HCT116 (cell line): ENCODE data around the gene PRR14. TPM values are rescaled to one million over a fixed set of nuclear protein-coding genes. Genes with fewer than 3 reads are reported as not detected.

Source experiments
- ATAC-seq: fragments of 200-7000 bp; cut with Tn5 transposase; 2 replicates; pipeline ENCODE4 v1.9.1; 2020; ENCODE audit warnings: mild to moderate bottlenecking, moderate library complexity
- BruUV-seq: library from RNA; stranded (reverse); fragments of 400-500 nt; replicated peaks from 2 replicates; lab custom pipeline; 2021; lab: Mats Ljungman, UMichigan
- CTCF ChIA-PET: fragments of 300-600 bp; sonication (Branson Sonifier 250); formaldehyde crosslinking; loops from one replicate; lab custom pipeline; 2021; ENCODE audit warnings: antibody characterized with exemption; lab: Charles Lee
- POLR2A ChIA-PET: fragments of 300-600, 350-600 bp; sonication (Branson Sonifier 250); formaldehyde crosslinking; loops from one replicate; lab custom pipeline; 2021; ENCODE audit warnings: antibody characterized with exemption; lab: Charles Lee
- RAD21 ChIA-PET, 2 experiments: fragments of 300-600 bp; sonication (Branson Sonifier 250); formaldehyde crosslinking; loops; one replicate each; lab custom pipeline; 2023; ENCODE audit warnings: low total read pairs in 2 of 2; ENCODE audit not compliant: uncharacterized antibody in 2 of 2, unreplicated experiment in 2 of 2, low non-redundant PET in 1 of 2; lab: Charles Lee
- DNase-seq: peaks from one replicate; pipeline ENCODE4 v3.0.0-alpha.2; 2010; ENCODE audit warnings: low read depth, low spot score
- H2AFZ ChIP-seq: fragments of 200-600 bp; shearing (Covaris generic), sonication (generic); 2 replicates; pipeline ENCODE4 v1.6.1; 2017; ENCODE audit warnings: low read depth, mixed run types, mixed read lengths, antibody characterized with exemption, low read length; ENCODE audit not compliant: poor library complexity, severe bottlenecking
- H3K27ac ChIP-seq: 2 replicates; pipeline ENCODE4 v1.5.1; 2012; ENCODE audit warnings: low read depth, low read length
- H3K27me3 ChIP-seq: fragments of 200-600 bp; sonication (generic); 2 replicates; pipeline ENCODE4 v1.6.1; 2016; ENCODE audit warnings: mixed run types, low read length, mixed read lengths; ENCODE audit not compliant: insufficient read depth
- H3K36me3 ChIP-seq, 2 experiments: fragments of 200-500 bp in 1 of 2; fragments of 200-600 bp in 1 of 2; sonication (Bioruptor generic) in 1 of 2; sonication (generic) in 1 of 2; 2 replicates each; pipeline versions ENCODE4 v1.5.1 to v1.6.1; 2014 to 2016; ENCODE audit warnings: low read length in 2 of 2, inconsistent platforms in 1 of 2, mixed read lengths in 1 of 2, mixed run types in 1 of 2; ENCODE audit not compliant: insufficient read depth in 2 of 2, control insufficient read depth in 1 of 2
- H3K4me1 ChIP-seq, 2 experiments: fragments of 200-600 bp in 1 of 2; sonication (generic) in 1 of 2; 2 replicates each; pipeline versions ENCODE4 v1.5.1 to v1.6.1; 2012 to 2017; ENCODE audit warnings: low read length in 2 of 2, inconsistent platforms in 1 of 2, mild to moderate bottlenecking in 1 of 2, mixed read lengths in 1 of 2, mixed run types in 1 of 2, moderate library complexity in 1 of 2; ENCODE audit not compliant: insufficient read depth in 2 of 2, control insufficient read depth in 1 of 2
- H3K4me2 ChIP-seq: fragments of 200-600 bp; sonication (generic); 2 replicates; pipeline ENCODE4 v1.6.1; 2017; ENCODE audit warnings: mixed run types, low read length, mixed read lengths
- H3K4me3 ChIP-seq, 2 experiments: fragments of 200-600 bp in 1 of 2; sonication (generic) in 1 of 2; replicated peaks in 1 of 2; 2 replicates each; pipeline ENCODE4 v1.5.1; 2011 to 2016; ENCODE audit warnings: low read length in 2 of 2, control low read depth in 1 of 2, low read depth in 1 of 2, mild to moderate bottlenecking in 1 of 2, mixed read lengths in 1 of 2, mixed run types in 1 of 2
- H3K79me2 ChIP-seq: fragments of 200-600 bp; sonication (generic); 2 replicates; pipeline ENCODE4 v1.6.1; 2017; ENCODE audit warnings: mild to moderate bottlenecking, mixed run types, low read length, moderate library complexity, mixed read lengths; ENCODE audit not compliant: insufficient read depth
- H3K9ac ChIP-seq: fragments of 200-600 bp; sonication (generic); 2 replicates; pipeline ENCODE4 v1.6.1; 2016; ENCODE audit warnings: low read length, mixed read lengths
- H3K9me2 ChIP-seq: fragments of 200-600 bp; sonication (generic), shearing (Covaris generic); 2 replicates; pipeline ENCODE4 v1.6.1; 2017; ENCODE audit warnings: mixed run types, mild to moderate bottlenecking, moderate library complexity; ENCODE audit not compliant: insufficient read depth
- H3K9me3 ChIP-seq, 2 experiments: fragments of 200-500 bp in 1 of 2; fragments of 200-600 bp in 1 of 2; sonication (Bioruptor generic) in 1 of 2; sonication (generic) in 1 of 2; 2 replicates each; pipeline ENCODE4 v1.6.1; 2014 to 2017; ENCODE audit warnings: low read length in 2 of 2, mixed read lengths in 2 of 2, inconsistent platforms in 1 of 2, low read depth in 1 of 2, mild to moderate bottlenecking in 1 of 2, mixed run types in 1 of 2, moderate library complexity in 1 of 2; ENCODE audit not compliant: control insufficient read depth in 1 of 2, insufficient read depth in 1 of 2
- H4K20me1 ChIP-seq: fragments of 200-600 bp; sonication (generic), shearing (Covaris generic); 2 replicates; pipeline ENCODE4 v1.6.1; 2017; ENCODE audit warnings: mixed run types, mild to moderate bottlenecking, moderate library complexity; ENCODE audit not compliant: insufficient read depth
- CBX3 ChIP-seq: IDR thresholded peaks from 2 replicates; pipeline ENCODE4 v1.6.1; 2012; ENCODE audit warnings: low read depth
- CEBPB ChIP-seq: IDR thresholded peaks from 2 replicates; pipeline ENCODE4 v1.6.1; 2012; ENCODE audit warnings: low read depth
- EGR1 ChIP-seq: IDR thresholded peaks from 2 replicates; pipeline ENCODE4 v1.6.1; 2012; ENCODE audit warnings: low read depth
- ELF1 ChIP-seq: IDR thresholded peaks from 2 replicates; pipeline ENCODE4 v1.6.1; 2012; ENCODE audit warnings: low read depth, borderline replicate concordance
- EZH2 ChIP-seq: fragments of 200-600 bp; sonication (generic); IDR thresholded peaks from 2 replicates; pipeline ENCODE4 v1.6.1; 2017; ENCODE audit warnings: antibody characterized with exemption, mixed run types
- EZH2phosphoT487 ChIP-seq: fragments of 200-600 bp; IDR thresholded peaks from 2 replicates; pipeline ENCODE4 v1.6.1; 2018; ENCODE audit warnings: antibody characterized with exemption, borderline replicate concordance
- FOSL1 ChIP-seq: IDR thresholded peaks from 2 replicates; pipeline ENCODE4 v1.6.1; 2012; ENCODE audit warnings: low read depth
- JUND ChIP-seq: IDR thresholded peaks from 2 replicates; pipeline ENCODE4 v1.6.1; 2012
- POLR2A ChIP-seq: IDR thresholded peaks from 2 replicates; pipeline ENCODE4 v1.7.0; 2011; ENCODE audit warnings: borderline replicate concordance; ENCODE audit not compliant: insufficient read depth, insufficient read length; ENCODE audit errors: extremely low read depth
- POLR2AphosphoS5 ChIP-seq: IDR thresholded peaks from 2 replicates; pipeline ENCODE4 v1.6.1; 2011; ENCODE audit warnings: mild to moderate bottlenecking, low read depth, low read length, moderate library complexity
- RAD21 ChIP-seq: IDR thresholded peaks from 2 replicates; pipeline ENCODE4 v1.6.1; 2012; ENCODE audit warnings: low read depth, mild to moderate bottlenecking
- SP1 ChIP-seq: IDR thresholded peaks from 2 replicates; pipeline ENCODE4 v1.6.1; 2012; ENCODE audit warnings: low read depth
- SRF ChIP-seq: IDR thresholded peaks from 2 replicates; pipeline ENCODE4 v1.6.1; 2012; ENCODE audit warnings: low read depth
- TCF7L2 ChIP-seq: IDR thresholded peaks from 2 replicates; pipeline ENCODE4 v1.7.0; 2011; ENCODE audit warnings: borderline replicate concordance, inconsistent platforms; ENCODE audit not compliant: insufficient read depth, insufficient read length; ENCODE audit errors: extremely low read depth
- YY1 ChIP-seq: IDR thresholded peaks from 2 replicates; pipeline ENCODE4 v1.6.1; 2011; ENCODE audit warnings: low read length, low read depth, moderate library complexity, mild to moderate bottlenecking; ENCODE audit not compliant: insufficient replicate concordance; ENCODE audit errors: extremely low read depth
- ZFX ChIP-seq: fragments of 450-650 bp; IDR thresholded peaks from 2 replicates; pipeline ENCODE4 v1.6.1; 2017
- intact Hi-C: fragments of 100-400 bp; cut with micrococcal nuclease; formaldehyde crosslinking; loops from 2 replicates; pipeline ENCODE4 v1.10.0; 2022
- total RNA-seq: library from RNA; stranded (reverse); gene quantifications from one replicate; pipeline ENCODE4 v1.2.1, GENCODE V29; 2021; ENCODE audit not compliant: unreplicated experiment
- TF ChIP-seq, protein P1 (sequence below), 3 experiments: fragments of 200-600 bp in 1 of 3; sonication (generic) in 1 of 3; IDR thresholded peaks in 2 of 3; conservative IDR thresholded peaks in 1 of 3; 2 replicates each; pipeline ENCODE4 v1.5.1; 2012 to 2017; ENCODE audit warnings: low read depth in 2 of 3, low read length in 2 of 3, antibody characterized with exemption in 1 of 3, borderline replicate concordance in 1 of 3, control low read depth in 1 of 3, mild to moderate bottlenecking in 1 of 3, mixed read lengths in 1 of 3, mixed run types in 1 of 3, moderate library complexity in 1 of 3; ENCODE audit not compliant: insufficient read depth in 1 of 3
- TF ChIP-seq, protein P2 (sequence below): IDR thresholded peaks from 2 replicates; pipeline ENCODE4 v1.6.1; 2012
- TF ChIP-seq, protein P3 (sequence below): IDR thresholded peaks from 2 replicates; pipeline ENCODE4 v1.6.1; 2012; ENCODE audit warnings: low read depth
- TF ChIP-seq, protein P4 (sequence below): IDR thresholded peaks from 2 replicates; pipeline ENCODE4 v1.6.1; 2011; ENCODE audit warnings: mild to moderate bottlenecking, low read length, moderate library complexity; ENCODE audit not compliant: insufficient replicate concordance; ENCODE audit errors: extremely low read depth

The PRR14 gene
- total RNA-seq, 1 experiment from 2014 or later: 56.2 TPM

DNA sequence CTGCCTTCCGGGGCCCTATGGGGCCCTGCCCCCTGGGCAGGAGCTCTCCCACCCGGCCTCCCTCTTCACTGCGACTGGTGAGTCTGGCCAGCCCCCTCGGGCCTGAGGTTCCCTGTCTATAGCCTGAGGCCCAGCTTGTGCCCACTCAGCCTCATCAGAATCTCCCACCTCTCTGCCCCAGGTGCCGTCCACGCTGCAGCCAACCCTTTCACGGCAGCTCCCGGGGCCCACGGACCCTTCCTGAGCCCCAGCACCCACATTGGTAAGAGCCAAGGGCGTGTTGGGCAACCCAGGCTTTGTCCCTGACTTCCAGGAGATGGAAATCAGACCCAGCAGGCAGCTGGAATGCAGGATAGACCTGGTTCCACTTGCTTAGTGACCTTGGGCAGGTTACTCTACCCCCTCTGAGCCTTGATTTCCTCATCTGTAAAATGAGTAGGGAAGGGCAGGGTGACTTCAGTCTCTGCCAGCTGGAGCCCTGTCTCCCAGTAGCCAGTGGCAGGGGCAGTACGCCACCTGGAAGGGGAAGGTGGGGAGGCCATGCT lies 16.7 kb downstream of the PRR14 start:
- H3K36me3 ChIP-seq: peaks cover 29 to 30% of the 10 kb centered on the region in 2 experiments
- H3K4me1 ChIP-seq: no peaks in the 10 kb centered on the region
- DNase-seq: no peak
- no peak overlapping the region for H3K9ac ChIP-seq
- no peaks in the 10 kb centered on the region for H3K9me2 ChIP-seq
- H3K4me3 ChIP-seq: no peak overlapping the region
- ChIA-PET RAD21 (no interaction called here), CTCF (no interaction called here), POLR2A (no interaction called here)
- no peaks in the 10 kb centered on the region for H3K27me3 ChIP-seq
- BruUV-seq: no TSS peak
- intact Hi-C loops: no loop called here
- no peak overlapping the region for H2AFZ ChIP-seq
- no peaks in the 10 kb centered on the region for H3K9me3 ChIP-seq
- TF ChIP-seq POLR2AphosphoS5: no peak
- TF ChIP-seq, protein P1, sequence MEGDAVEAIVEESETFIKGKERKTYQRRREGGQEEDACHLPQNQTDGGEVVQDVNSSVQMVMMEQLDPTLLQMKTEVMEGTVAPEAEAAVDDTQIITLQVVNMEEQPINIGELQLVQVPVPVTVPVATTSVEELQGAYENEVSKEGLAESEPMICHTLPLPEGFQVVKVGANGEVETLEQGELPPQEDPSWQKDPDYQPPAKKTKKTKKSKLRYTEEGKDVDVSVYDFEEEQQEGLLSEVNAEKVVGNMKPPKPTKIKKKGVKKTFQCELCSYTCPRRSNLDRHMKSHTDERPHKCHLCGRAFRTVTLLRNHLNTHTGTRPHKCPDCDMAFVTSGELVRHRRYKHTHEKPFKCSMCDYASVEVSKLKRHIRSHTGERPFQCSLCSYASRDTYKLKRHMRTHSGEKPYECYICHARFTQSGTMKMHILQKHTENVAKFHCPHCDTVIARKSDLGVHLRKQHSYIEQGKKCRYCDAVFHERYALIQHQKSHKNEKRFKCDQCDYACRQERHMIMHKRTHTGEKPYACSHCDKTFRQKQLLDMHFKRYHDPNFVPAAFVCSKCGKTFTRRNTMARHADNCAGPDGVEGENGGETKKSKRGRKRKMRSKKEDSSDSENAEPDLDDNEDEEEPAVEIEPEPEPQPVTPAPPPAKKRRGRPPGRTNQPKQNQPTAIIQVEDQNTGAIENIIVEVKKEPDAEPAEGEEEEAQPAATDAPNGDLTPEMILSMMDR (IDR thresholded peaks at IDR 0.05 in 2 of 3, conservative IDR thresholded peaks at IDR 0.05 in 1 of 3; ENCODE audit: borderline replicate concordance in 1 of 3, insufficient read depth in 1 of 3, low read depth in 2 of 3, low read length in 2 of 3): no peak
- TF ChIP-seq POLR2A: no peak
- TF ChIP-seq RAD21: no peak
- no peak for TF ChIP-seq EGR1
- TF ChIP-seq CBX3: no peak
- TF ChIP-seq TCF7L2: no peak
- no peak for TF ChIP-seq ELF1
- TF ChIP-seq JUND: no peak
- TF ChIP-seq SRF: no peak
- TF ChIP-seq, protein P2, sequence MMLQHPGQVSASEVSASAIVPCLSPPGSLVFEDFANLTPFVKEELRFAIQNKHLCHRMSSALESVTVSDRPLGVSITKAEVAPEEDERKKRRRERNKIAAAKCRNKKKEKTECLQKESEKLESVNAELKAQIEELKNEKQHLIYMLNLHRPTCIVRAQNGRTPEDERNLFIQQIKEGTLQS: no peak
- TF ChIP-seq EZH2: no peak
- TF ChIP-seq FOSL1: no peak
- no peak for TF ChIP-seq YY1
- no peak for TF ChIP-seq EZH2phosphoT487
- TF ChIP-seq, protein P3, sequence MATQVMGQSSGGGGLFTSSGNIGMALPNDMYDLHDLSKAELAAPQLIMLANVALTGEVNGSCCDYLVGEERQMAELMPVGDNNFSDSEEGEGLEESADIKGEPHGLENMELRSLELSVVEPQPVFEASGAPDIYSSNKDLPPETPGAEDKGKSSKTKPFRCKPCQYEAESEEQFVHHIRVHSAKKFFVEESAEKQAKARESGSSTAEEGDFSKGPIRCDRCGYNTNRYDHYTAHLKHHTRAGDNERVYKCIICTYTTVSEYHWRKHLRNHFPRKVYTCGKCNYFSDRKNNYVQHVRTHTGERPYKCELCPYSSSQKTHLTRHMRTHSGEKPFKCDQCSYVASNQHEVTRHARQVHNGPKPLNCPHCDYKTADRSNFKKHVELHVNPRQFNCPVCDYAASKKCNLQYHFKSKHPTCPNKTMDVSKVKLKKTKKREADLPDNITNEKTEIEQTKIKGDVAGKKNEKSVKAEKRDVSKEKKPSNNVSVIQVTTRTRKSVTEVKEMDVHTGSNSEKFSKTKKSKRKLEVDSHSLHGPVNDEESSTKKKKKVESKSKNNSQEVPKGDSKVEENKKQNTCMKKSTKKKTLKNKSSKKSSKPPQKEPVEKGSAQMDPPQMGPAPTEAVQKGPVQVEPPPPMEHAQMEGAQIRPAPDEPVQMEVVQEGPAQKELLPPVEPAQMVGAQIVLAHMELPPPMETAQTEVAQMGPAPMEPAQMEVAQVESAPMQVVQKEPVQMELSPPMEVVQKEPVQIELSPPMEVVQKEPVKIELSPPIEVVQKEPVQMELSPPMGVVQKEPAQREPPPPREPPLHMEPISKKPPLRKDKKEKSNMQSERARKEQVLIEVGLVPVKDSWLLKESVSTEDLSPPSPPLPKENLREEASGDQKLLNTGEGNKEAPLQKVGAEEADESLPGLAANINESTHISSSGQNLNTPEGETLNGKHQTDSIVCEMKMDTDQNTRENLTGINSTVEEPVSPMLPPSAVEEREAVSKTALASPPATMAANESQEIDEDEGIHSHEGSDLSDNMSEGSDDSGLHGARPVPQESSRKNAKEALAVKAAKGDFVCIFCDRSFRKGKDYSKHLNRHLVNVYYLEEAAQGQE: no peak
- no peak for TF ChIP-seq ZFX
- TF ChIP-seq, protein P4, sequence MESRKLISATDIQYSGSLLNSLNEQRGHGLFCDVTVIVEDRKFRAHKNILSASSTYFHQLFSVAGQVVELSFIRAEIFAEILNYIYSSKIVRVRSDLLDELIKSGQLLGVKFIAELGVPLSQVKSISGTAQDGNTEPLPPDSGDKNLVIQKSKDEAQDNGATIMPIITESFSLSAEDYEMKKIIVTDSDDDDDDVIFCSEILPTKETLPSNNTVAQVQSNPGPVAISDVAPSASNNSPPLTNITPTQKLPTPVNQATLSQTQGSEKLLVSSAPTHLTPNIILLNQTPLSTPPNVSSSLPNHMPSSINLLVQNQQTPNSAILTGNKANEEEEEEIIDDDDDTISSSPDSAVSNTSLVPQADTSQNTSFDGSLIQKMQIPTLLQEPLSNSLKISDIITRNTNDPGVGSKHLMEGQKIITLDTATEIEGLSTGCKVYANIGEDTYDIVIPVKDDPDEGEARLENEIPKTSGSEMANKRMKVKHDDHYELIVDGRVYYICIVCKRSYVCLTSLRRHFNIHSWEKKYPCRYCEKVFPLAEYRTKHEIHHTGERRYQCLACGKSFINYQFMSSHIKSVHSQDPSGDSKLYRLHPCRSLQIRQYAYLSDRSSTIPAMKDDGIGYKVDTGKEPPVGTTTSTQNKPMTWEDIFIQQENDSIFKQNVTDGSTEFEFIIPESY: no peak
- TF ChIP-seq CEBPB: no peak
- no peak for TF ChIP-seq SP1
- H3K4me2 ChIP-seq: no peak overlapping the region
- no peaks in the 10 kb centered on the region for H4K20me1 ChIP-seq
- H3K79me2 ChIP-seq: peaks cover 14% of the 10 kb centered on the region; the same call in 1 of the 2 replicates
- no peak for ATAC-seq
- H3K27ac ChIP-seq: no peak overlapping the region
